ENCODE measurements around the gene ANO2.
A peak's percentile ranks its signal among the peaks of the same experiment; 100 is the strongest.

ANO2 gene

DNA sequence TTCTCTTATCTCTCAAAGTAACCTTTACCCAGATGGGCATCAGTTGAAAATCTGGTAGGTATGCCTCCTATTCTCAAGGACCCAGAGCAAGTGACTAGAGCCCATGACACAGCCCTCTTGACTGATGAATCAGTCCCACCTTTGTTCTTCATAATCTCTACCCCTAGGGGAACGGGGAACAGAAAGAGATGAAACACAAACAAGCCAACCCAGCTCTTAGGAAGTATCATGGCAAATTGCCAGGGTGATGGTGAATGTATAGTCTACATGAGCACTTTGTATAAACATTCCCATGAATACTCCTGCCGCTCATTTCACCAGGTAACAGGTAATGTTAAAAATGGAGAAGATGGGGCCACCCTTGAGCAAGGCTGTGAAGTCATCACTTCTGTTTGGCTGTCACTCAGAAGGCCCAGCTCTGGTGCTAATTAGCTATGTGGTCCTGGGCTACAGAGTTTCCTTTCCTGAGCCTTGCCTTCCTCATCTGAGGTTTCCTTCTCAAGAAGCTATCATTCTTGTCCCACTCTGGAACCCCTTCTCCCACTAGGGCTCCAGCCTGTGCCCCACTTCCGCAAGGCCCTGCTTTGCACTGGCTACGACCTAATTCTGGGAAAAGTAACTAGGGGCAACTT is 161.7 kb downstream of the ANO2 start:
- no peaks in the 10 kb centered on the region for H3K9me3 Mint-ChIP-seq

DNA sequence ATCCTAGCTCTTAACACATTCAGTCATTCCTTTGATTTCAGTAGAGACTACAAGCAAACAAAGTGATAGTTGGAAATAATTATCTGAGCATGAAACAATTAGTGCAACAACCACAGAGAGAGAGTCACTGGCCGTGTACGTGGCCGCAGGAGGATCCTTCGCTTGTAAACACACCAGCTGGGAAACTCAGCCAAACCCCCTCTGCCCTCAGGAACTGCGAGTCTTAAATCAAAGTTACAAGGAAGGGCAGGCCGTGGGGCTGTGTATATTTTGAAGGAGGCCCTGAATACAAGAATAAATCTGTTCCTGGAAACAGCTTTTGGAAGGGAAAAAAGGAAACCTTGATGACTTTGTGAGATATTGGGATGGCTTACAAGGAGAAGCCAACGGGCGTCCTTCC is 164.5 kb downstream of the ANO2 start:
- Mint-ChIP-seq H3K27ac (peak overlapping the region; percentile 92), H3K4me1 (peaks cover 54% of the 10 kb centered on the region), H3K27me3 (ENCODE audit: low read depth, poor library complexity) (peaks cover 9% of the 10 kb centered on the region), H3K36me3 (ENCODE audit: low read depth) (no peaks in the 10 kb centered on the region), H3K4me3 (peak overlapping the region; percentile 61), H3K9me3 (no peaks in the 10 kb centered on the region)
- TF ChIP-seq, protein P1, sequence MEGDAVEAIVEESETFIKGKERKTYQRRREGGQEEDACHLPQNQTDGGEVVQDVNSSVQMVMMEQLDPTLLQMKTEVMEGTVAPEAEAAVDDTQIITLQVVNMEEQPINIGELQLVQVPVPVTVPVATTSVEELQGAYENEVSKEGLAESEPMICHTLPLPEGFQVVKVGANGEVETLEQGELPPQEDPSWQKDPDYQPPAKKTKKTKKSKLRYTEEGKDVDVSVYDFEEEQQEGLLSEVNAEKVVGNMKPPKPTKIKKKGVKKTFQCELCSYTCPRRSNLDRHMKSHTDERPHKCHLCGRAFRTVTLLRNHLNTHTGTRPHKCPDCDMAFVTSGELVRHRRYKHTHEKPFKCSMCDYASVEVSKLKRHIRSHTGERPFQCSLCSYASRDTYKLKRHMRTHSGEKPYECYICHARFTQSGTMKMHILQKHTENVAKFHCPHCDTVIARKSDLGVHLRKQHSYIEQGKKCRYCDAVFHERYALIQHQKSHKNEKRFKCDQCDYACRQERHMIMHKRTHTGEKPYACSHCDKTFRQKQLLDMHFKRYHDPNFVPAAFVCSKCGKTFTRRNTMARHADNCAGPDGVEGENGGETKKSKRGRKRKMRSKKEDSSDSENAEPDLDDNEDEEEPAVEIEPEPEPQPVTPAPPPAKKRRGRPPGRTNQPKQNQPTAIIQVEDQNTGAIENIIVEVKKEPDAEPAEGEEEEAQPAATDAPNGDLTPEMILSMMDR (IDR thresholded peaks at IDR 0.05) = no peak
- DNase-seq = peak; percentile 51

More for the DNA sequence above, 161.7 kb downstream of the ANO2 start:
- Mint-ChIP-seq H3K36me3 (ENCODE audit: low read depth) (no peaks in the 10 kb centered on the region), H3K27ac (no peak overlapping the region), H3K27me3 (ENCODE audit: low read depth, poor library complexity) (peaks cover 6% of the 10 kb centered on the region), H3K4me3 (no peak overlapping the region), H3K4me1 (peaks cover 47% of the 10 kb centered on the region)
- TF ChIP-seq, protein P1 (IDR thresholded peaks at IDR 0.05) = no peak
- no peak for DNase-seq

DNA sequence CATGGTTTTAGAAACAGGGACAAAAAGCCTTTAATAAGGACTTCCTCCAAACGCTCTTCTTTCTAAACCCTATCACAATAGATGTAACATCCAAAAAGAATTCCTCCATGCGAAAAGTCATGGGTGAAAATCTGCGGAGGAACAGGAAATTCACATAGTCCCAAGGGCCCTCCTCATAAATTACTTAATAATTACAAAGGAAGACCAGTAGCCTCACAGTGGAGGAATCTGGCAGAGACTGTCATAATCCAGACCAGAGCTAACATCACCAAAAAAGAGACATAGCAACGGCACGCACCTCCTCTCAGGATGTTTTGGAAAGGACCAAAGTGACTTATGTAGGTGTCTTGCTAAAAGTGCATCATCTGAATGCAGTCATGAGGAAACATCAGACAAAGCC is 165.7 kb downstream of the ANO2 start:
- TF ChIP-seq, protein P1 (IDR thresholded peaks at IDR 0.05) = no peak
- no peaks in the 10 kb centered on the region for H3K9me3 Mint-ChIP-seq
- no peak for DNase-seq
- no peaks in the 10 kb centered on the region for H3K36me3 Mint-ChIP-seq (ENCODE audit: low read depth)
- peaks cover 43% of the 10 kb centered on the region for H3K4me1 Mint-ChIP-seq
- peaks cover 12% of the 10 kb centered on the region for H3K27me3 Mint-ChIP-seq (ENCODE audit: low read depth, poor library complexity)
- H3K4me3 Mint-ChIP-seq = no peak overlapping the region
- no peak overlapping the region for H3K27ac Mint-ChIP-seq

DNA sequence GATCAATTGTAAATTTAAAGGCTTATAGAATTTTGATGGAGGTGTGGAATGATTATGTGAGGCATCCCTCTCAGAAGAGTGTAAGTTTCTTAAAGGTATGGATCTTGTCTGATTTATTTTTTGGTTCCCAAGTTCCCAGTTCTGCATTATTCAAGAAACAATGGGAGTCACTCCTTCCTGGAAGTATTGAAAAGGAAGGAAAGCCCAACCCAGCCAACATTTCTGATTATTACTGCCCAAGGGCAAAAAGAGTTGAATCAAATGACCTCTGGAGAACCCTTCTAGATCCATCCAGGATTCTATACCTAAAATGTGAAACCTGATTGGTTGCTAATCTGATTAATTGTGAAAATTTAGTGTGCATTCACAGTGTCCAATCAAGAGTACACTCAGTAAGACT is 166.2 kb downstream of the ANO2 start:
- TF ChIP-seq, protein P1 (IDR thresholded peaks at IDR 0.05) = no peak
- Mint-ChIP-seq H3K4me3 (no peak overlapping the region), H3K4me1 (peaks cover 42% of the 10 kb centered on the region), H3K9me3 (no peaks in the 10 kb centered on the region), H3K27ac (no peak overlapping the region), H3K27me3 (ENCODE audit: low read depth, poor library complexity) (peaks cover 16% of the 10 kb centered on the region), H3K36me3 (ENCODE audit: low read depth) (no peaks in the 10 kb centered on the region)
- DNase-seq = no peak

DNA sequence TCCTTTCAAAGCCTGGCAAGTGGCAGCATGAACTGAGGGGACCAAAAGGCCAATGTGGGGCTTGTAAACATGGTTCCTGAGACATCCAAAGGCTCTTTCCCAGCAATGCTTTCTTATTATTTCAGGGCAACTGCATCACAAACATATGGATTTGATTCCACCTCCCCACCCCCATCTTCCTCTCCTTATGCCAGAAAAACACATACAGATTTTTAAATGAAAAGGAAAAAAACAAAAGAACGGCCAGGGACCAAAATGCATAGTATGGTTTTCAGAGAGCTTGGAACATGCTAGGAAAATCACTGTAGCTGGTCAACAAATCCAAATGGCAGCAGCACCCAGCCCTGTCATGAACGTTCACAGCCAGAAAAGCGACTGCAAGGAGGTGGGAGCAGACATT is 167.6 kb downstream of the ANO2 start:
- no peak for DNase-seq
- Mint-ChIP-seq H3K9me3 (no peaks in the 10 kb centered on the region), H3K27me3 (ENCODE audit: low read depth, poor library complexity) (peaks cover 16% of the 10 kb centered on the region), H3K4me1 (peaks cover 47% of the 10 kb centered on the region), H3K36me3 (ENCODE audit: low read depth) (no peaks in the 10 kb centered on the region), H3K27ac (no peak overlapping the region), H3K4me3 (no peak overlapping the region)
- TF ChIP-seq, protein P1 (IDR thresholded peaks at IDR 0.05) = no peak

DNA sequence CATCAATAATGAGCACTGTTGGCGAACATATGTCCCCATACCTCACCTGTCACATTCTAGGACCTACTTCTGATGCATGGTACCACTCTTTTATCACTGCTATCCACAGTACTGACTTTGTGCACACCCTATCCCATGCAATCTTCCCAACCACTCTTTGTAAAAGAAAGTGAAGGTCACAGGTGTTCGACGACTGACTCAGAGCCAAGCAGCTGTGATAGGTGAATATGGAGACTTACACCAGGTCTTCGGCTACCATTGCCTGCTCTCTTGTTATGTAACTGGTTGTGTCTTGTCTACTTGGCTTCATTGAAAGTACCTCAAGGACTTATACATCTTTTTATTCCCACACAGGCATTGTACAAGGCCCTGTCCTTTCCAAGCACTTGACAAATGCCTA is 169.0 kb downstream of the ANO2 start:
- DNase-seq = no peak
- H3K27ac Mint-ChIP-seq = no peak overlapping the region
- H3K9me3 Mint-ChIP-seq = no peaks in the 10 kb centered on the region
- H3K27me3 Mint-ChIP-seq (ENCODE audit: low read depth, poor library complexity) = peaks cover 16% of the 10 kb centered on the region
- H3K4me3 Mint-ChIP-seq = no peak overlapping the region
- H3K36me3 Mint-ChIP-seq (ENCODE audit: low read depth) = no peaks in the 10 kb centered on the region
- TF ChIP-seq, protein P1 (IDR thresholded peaks at IDR 0.05) = no peak
- H3K4me1 Mint-ChIP-seq = peaks cover 40% of the 10 kb centered on the region
